ENCODE measurements around the gene FGR.

FGR gene

DNA sequence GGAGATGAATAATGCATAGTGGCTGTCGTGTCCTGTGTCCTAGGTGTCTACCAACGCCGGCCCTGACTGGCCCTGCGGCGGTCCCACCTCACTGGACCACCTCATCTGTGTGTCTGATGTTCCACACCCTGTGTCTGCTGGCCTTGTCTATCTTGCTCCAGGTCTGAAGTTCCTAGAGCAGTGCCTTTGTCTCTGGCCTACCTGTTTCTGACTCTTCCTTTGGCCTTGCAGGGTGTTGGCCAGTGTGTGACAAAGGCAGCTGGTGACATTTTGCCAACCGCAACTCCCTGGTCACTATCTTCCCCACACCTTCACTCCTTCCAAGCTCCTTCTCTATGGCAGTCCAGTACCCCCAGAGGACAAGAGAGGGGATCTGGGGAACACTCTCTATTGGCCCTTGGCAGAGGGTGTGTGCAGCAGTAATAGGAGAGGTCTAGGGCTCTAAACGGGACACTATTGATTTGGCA lies 29.7 kb downstream of the FGR start:
- CTCF ChIA-PET: interaction anchor here (0.6 to 22.9 kb wide), 26 partner anchors 9 to 503 kb away, joined by 3 to 689 read pairs (median 20); partner anchors contain the start of genes GPR3, IFI6 and MAP3K6
- POLR2A ChIA-PET: no interaction called here
- H3K4me3 ChIP-seq (ENCODE audit: low read depth, low read length): no peak overlapping the region
- DNase-seq (ENCODE audit: low read depth, low spot score): no peak
- TF ChIP-seq, protein P1, sequence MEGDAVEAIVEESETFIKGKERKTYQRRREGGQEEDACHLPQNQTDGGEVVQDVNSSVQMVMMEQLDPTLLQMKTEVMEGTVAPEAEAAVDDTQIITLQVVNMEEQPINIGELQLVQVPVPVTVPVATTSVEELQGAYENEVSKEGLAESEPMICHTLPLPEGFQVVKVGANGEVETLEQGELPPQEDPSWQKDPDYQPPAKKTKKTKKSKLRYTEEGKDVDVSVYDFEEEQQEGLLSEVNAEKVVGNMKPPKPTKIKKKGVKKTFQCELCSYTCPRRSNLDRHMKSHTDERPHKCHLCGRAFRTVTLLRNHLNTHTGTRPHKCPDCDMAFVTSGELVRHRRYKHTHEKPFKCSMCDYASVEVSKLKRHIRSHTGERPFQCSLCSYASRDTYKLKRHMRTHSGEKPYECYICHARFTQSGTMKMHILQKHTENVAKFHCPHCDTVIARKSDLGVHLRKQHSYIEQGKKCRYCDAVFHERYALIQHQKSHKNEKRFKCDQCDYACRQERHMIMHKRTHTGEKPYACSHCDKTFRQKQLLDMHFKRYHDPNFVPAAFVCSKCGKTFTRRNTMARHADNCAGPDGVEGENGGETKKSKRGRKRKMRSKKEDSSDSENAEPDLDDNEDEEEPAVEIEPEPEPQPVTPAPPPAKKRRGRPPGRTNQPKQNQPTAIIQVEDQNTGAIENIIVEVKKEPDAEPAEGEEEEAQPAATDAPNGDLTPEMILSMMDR (IDR thresholded peaks at IDR 0.05; ENCODE audit: insufficient read depth, low read length, missing control alignments): no peak

DNA sequence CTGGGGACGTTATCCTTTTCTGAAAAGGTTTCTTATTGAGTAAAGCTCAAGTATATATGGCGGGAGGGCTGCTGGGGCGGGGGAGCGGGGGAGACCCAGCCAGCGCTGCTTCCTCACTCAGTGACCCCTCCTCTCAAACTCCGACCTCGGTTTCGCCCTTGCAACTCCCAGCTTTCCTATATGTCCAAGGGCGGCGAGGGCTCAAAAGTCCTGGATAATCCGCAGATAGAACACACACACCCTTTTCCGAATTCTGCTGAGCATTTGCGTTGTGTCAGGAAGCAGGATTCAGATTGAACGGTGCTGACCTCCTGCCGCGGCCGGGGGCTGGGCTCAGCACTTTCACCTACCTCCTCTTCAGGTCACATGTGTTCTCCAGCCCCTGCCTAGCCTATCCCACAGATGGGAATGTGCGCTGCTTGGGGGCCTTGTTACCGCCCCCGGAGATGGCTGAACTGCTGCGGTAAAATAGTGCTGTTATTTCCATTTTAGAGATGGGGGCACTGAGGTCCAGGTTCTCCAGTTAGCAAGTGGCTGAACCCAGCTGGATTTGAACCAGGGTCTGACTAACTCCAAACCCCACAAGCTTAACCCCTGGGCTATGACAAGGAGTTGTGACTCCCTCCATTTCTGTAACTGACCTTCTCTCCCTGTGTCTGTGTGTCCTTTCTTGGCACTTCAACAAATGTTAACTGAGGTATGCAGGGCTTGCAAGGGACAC lies 30.2 kb downstream of the FGR start:
- ChIA-PET CTCF (interaction anchor here (0.6 to 22.9 kb wide), 27 partner anchors 10 to 503 kb away, joined by 3 to 689 read pairs (median 8); partner anchors contain the start of genes FCN3, GPR3, IFI6 and MAP3K6), POLR2A (interaction anchor here (0.7 to 1.7 kb wide), 7 partner anchors 29 to 305 kb away, joined by 3 to 14 read pairs (median 3); no protein-coding TSS in a partner anchor)
- TF ChIP-seq, protein P1 (IDR thresholded peaks at IDR 0.05; ENCODE audit: insufficient read depth, low read length, missing control alignments): no peak
- peak overlapping the region; percentile 87 for H3K4me3 ChIP-seq (ENCODE audit: low read depth, low read length)
- no peak for DNase-seq (ENCODE audit: low read depth, low spot score)

DNA sequence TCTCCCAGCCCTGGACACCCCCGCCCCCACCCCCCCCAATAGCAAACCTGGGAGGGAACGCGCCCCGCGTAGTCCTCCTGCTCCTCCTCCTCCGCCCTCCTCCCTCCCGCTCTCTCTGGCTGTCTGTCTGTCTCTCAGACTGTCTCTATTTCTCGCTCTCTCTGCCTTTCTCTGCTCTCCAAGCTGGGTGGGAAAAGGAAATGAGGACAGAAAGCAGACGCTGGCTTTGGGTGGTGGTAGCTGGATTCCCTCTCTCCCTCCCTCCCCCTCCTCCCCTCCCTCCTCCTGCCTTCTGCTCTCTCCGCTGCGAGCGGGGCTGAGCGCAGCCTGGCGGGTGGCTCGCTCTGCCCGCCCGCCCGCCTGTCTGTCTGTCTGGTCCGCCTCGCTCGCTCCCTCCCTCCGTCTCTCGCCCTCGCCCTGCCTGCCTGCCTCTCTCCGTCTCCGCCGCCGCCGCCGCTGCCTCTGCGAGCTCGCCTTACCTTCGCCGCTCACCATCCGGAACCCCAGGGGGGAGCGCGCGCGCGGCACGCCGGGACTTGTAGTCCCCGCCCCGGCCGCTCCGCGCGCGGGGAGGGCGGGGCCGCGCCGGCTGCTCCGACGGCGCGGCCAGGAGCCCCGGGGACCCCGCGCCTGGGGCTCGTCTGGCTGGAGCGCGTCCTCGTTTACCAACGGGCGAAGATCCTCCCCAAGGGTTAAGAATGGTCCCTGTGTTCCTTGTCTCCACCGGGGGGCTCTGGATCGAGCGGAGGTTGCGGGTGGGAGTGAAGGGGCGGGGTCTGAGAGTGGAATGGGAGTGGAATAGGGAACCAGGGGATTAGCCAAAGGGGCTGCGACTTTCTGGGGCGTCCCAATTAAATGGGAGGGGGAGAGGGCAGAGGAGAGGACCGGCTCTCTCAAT lies 31.1 kb downstream of the FGR start, which contains the start of gene AHDC1:
TSS of gene AHDC1 (minus strand) at position 464 of the 898 bp plus-strand sequence. CDS start 52,029 bp downstream, outside the sequence.
- peak; percentile 33 for DNase-seq (ENCODE audit: low read depth, low spot score)
- TF ChIP-seq, protein P1 (IDR thresholded peaks at IDR 0.05; ENCODE audit: insufficient read depth, low read length, missing control alignments): no peak
- CTCF ChIA-PET: interaction anchor here (0.7 to 22.9 kb wide), 19 partner anchors 9 to 306 kb away, joined by 3 to 689 read pairs (median 22); partner anchors contain the start of genes FCN3, GPR3, IFI6 and MAP3K6
- POLR2A ChIA-PET: interaction anchor here (0.7 to 1.7 kb wide), 8 partner anchors 29 to 305 kb away, joined by 3 to 14 read pairs (median 3); no protein-coding TSS in a partner anchor
- peak within 1 kb of the TSS; percentile 87 for H3K4me3 ChIP-seq (ENCODE audit: low read depth, low read length)

DNA sequence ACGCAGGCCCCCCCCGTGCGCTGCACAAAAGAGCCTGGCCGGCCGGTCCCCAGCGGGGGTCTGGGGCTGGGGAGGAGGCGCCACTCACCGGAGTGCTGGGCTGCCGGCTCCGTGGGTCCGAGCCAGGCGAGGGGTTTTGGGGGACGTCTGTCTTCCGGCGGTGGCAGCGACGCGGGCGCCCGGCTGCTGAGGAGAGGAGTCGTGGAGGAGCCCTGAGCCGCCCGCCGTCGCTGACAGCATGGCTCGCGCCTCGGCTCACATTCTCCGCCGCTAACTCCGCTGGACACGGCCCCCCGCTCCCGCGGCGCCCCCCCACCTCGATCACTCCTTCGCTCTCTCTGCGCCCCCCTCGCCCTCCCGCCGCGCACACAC lies 31.7 kb downstream of the FGR start:
- TF ChIP-seq, protein P1 (IDR thresholded peaks at IDR 0.05; ENCODE audit: insufficient read depth, low read length, missing control alignments): no peak
- peak overlapping the region; percentile 87 for H3K4me3 ChIP-seq (ENCODE audit: low read depth, low read length)
- no peak for DNase-seq (ENCODE audit: low read depth, low spot score)
- POLR2A ChIA-PET: interaction anchor here (0.8 to 1.7 kb wide), 4 partner anchors 28 to 304 kb away, joined by 3 to 14 read pairs (median 4); no protein-coding TSS in a partner anchor
- CTCF ChIA-PET: interaction anchor here (1.2 to 22.9 kb wide), 8 partner anchors 15 to 305 kb away, joined by 3 to 689 read pairs (median 194); partner anchors contain the start of gene IFI6

DNA sequence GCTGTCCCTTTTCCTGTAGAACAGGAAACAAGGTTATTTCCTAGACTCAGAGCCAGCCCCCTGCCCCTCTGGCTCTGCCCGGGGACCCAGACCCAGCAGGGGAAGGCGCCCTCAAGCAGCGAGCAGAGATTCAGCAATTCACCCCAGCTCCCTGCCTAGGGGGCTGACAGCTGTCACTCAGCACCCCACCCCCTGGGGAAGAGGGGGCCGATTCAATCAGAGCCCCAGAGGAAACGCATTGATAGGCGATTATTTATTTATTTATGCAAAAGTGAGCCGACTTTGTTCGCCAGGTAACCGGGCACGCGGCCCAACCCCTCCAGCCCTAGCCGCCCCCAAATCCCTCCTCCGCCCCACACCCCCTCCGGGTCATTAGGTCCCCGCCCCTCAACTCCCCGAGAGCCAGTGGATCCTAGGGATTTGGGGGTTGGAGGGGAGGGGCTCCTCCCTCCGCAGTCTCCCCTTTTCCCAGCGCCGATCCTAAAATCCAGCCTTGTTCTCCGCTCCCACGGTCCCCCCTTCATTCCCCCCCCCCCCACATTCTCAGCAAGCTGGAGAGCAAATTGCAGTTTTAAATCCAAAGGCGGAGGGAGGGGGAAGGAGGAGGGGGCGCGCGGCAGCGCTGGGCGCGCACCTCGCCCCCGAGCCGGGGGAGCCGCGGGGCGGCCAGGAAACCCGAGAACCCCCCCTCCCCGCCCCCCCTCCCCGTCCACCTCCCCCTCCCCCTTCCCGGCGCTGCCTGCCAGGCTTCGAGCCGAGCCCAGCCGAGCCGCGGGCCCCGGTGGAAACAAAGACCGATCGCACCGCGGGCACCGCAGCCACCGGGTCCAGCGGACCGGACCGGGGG lies 32.3 kb downstream of the FGR start:
- peak overlapping the region; percentile 87 for H3K4me3 ChIP-seq (ENCODE audit: low read depth, low read length)
- TF ChIP-seq, protein P1 (IDR thresholded peaks at IDR 0.05; ENCODE audit: insufficient read depth, low read length, missing control alignments): no peak
- ChIA-PET POLR2A (interaction anchor here (0.6 to 1.8 kb wide), 3 partner anchors 46 to 303 kb away, joined by 3 to 9 read pairs (median 9); partner anchors contain the start of gene IFI6), CTCF (interaction anchor here (1.0 to 20.5 kb wide), 9 partner anchors 11 to 307 kb away, joined by 3 to 689 read pairs (median 5); no protein-coding TSS in a partner anchor)
- no peak for DNase-seq (ENCODE audit: low read depth, low spot score)

Data from AG04449 (cell line).